ENCODE data around the gene AUP1.
A peak's percentile ranks its signal among the peaks of the same experiment; 100 is the strongest.

The AUP1 gene

DNA sequence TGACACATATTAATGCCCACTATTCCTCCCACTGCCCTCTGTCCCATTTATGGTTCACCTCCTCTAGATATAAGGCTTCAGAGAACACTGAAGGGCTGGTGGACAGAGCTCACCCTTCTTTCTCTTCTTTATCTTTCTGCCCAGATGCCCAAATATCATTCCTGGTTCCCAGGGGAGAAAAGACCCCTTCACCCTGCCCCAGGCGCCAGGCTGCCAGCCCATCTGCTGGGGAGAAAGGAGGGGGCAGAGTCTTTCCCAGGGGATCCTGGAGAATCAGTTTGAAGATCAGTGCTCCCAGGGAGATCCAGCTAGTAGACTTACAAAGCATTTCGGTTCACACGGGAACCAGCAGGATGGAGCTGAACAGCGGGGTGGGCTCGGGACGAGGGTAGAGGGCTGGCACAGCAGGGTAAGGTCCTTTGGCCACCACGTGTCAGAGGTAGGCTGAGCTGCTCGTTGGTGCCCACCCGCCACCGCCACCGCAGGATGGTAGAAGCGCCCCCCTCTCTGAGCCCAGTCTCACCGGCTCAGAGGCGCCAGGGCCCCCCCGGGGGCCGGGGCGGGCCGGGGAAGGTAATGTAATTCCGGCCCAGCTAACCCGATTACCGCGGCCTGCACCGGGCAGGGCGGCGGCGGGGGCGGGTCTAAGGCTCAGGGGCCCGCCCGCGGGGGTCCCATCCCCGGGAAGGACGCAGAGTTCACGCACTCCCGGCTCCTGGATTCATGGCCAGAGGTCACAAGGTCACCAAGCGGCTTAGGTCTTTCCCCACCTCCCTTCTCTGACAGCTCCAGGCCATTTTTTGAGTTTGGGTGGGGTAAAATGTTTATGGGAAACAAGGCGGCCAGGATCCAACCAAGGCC, 16.5 kb downstream of the AUP1 start:
- in situ Hi-C loops (cut with HindIII; ENCODE audit: low pct_ligation_motif_present, low sequenced_read_pairs), result no loop called here
- TF ChIP-seq CTCF (IDR thresholded peaks at IDR 0.05; ENCODE audit: low read depth, low read length, missing control alignments), result no peak
- DNase-seq, result no peak
- H3K4me3 ChIP-seq (ENCODE audit: low read depth, low read length), result no peak overlapping the region
- H3K27me3 ChIP-seq (replicated peaks), result peaks cover 61% of the 10 kb centered on the region
- H3K27ac ChIP-seq, result no peak overlapping the region
- H3K36me3 ChIP-seq (replicated peaks), result no peaks in the 10 kb centered on the region

DNA sequence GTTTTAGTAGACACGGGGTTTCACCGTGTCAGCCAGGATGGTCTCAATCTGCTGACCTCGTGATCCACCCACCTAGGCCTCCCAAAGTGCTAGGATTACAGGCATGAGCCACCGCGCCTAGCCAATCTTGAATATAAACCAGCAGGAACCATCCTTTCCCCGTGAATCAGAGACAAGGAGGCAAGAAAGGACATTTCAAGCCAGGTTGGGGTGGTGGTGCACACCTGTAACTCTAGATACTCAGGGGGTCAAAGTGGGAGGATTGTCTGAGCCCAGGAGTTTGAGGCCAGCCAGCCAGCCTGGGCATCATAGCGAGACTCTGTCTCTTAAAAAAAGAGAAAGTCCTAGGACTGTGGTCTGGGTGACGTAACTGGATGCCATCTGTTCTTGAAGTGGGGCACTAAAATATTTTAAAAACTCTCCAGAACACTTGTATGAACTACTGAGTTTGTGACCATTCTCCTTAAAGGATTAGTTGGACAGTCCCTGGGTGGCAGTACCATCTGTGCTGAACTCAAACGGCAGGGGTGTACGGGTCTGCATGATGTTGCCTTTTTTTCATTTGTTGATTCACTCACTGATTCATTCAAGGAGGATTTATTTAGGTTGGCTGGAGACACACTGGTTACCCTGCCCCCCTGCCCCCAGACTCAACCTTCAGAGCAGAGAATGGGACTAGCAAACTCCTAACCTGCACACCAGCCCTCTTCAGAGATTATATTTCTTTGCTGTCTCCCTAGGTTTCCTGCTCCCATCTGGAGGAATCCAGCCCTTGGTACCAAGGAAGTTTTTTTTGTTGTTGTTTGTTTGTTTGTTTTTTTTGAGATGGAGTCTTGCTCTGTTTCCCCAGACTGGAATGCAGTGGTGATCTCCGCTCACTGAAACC, 18.2 kb downstream of the AUP1 start:
- no peak for TF ChIP-seq CTCF (IDR thresholded peaks at IDR 0.05; ENCODE audit: low read depth, low read length, missing control alignments)
- Histone ChIP-seq H3K27ac (no peak overlapping the region), H3K36me3 (replicated peaks) (no peaks in the 10 kb centered on the region), H3K4me3 (ENCODE audit: low read depth, low read length) (no peak overlapping the region), H3K27me3 (replicated peaks) (peaks cover 52% of the 10 kb centered on the region)
- in situ Hi-C loops (cut with HindIII; ENCODE audit: low pct_ligation_motif_present, low sequenced_read_pairs), result no loop called here
- no peak for DNase-seq

DNA sequence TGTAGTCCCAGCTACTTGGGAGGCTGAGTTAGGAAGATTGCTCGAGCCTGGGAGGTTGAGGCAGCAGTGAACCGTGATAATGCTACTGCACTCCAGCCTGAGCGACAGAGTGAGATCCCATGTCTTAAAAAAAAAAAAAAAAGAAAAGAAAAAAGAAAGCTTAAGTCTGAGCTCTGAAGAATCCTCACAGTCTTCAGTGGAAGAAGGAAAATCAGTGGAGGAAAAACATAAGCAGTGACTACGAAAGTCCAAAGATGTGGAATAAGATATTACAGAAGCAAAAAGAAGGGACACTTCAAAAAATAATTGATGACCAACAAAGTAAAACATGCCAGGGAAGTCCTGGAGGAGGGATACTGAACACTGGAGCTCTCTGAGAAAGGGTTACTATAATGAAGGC, 19.2 kb downstream of the AUP1 start:
- Histone ChIP-seq H3K27ac (no peak overlapping the region), H3K27me3 (replicated peaks) (peaks cover 42% of the 10 kb centered on the region), H3K4me3 (ENCODE audit: low read depth, low read length) (no peak overlapping the region), H3K36me3 (replicated peaks) (peaks cover 7% of the 10 kb centered on the region)
- DNase-seq, result no peak
- TF ChIP-seq CTCF (IDR thresholded peaks at IDR 0.05; ENCODE audit: low read depth, low read length, missing control alignments), result no peak
- in situ Hi-C loops (cut with HindIII; ENCODE audit: low pct_ligation_motif_present, low sequenced_read_pairs), result no loop called here

- TF ChIP-seq CTCF (IDR thresholded peaks at IDR 0.05; ENCODE audit: low read depth, low read length, missing control alignments), result no peak
- peaks cover 19% of the 10 kb centered on the region for H3K27me3 ChIP-seq (replicated peaks)
These were observed 21.5 kb downstream of the AUP1 start for GRCh38 chr2:74507926-74508520.

GRCh38 chr2:74507145-74507925, 22.2 kb downstream of the AUP1 start, which contains the start of gene PCGF1:
Gene PCGF1, minus strand, starts transcription at chr2:74507695. Its CDS starts 27 bp downstream, at chr2:74507668.
- in situ Hi-C loops (cut with HindIII; ENCODE audit: low pct_ligation_motif_present, low sequenced_read_pairs), result no loop called here
- TF ChIP-seq CTCF (IDR thresholded peaks at IDR 0.05; ENCODE audit: low read depth, low read length, missing control alignments), result peak; percentile 63

More at GRCh38 chr2:74507926-74508520, 21.5 kb downstream of the AUP1 start:
- DNase-seq, result no peak
- H3K27ac ChIP-seq, result peak overlapping the region; percentile 97
- in situ Hi-C loops (cut with HindIII; ENCODE audit: low pct_ligation_motif_present, low sequenced_read_pairs), result no loop called here
- peaks cover 8% of the 10 kb centered on the region for H3K36me3 ChIP-seq (replicated peaks)
- H3K4me3 ChIP-seq (ENCODE audit: low read depth, low read length), result peak overlapping the region; percentile 100

More at GRCh38 chr2:74507145-74507925, 22.2 kb downstream of the AUP1 start, which contains the start of gene PCGF1:
- peak; percentile 97 for DNase-seq
- Histone ChIP-seq H3K27me3 (replicated peaks) (peaks cover 12% of the 10 kb centered on the region), H3K27ac (peak within 1 kb of the TSS; percentile 97), H3K4me3 (ENCODE audit: low read depth, low read length) (peak within 1 kb of the TSS; percentile 100), H3K36me3 (replicated peaks) (peaks cover 8% of the 10 kb centered on the region)
